ENCODE data around the gene UBE2I.

The UBE2I gene

GRCh38 chr16:1308977-1309885 lies at the start of gene UBE2I (continued):
- TF ChIP-seq KLF9 (tag by site-specific recombination; IDR thresholded peaks at IDR 0.05; ENCODE audit: low read depth), result peak; percentile 11; the same call in 1 of the 2 replicates
- peak; percentile 58 for TF ChIP-seq ZNF518A (tag by site-specific recombination; conservative IDR thresholded peaks at IDR 0.05; ENCODE audit: low read depth)
- peak; percentile 85 for TF ChIP-seq ZNF76 (tag by site-specific recombination; IDR thresholded peaks at IDR 0.05; ENCODE audit: borderline replicate concordance, low read depth)
- TF ChIP-seq ZNF549 (tag by site-specific recombination; IDR thresholded peaks at IDR 0.05), result no peak
- TF ChIP-seq ZBTB20 (tag by site-specific recombination; IDR thresholded peaks at IDR 0.05), result no peak; the same call in 1 of the 2 replicates
- TF ChIP-seq PRDM1 (tag by site-specific recombination; IDR thresholded peaks at IDR 0.05), result no peak
- TF ChIP-seq ZBTB6 (tag by site-specific recombination; IDR thresholded peaks at IDR 0.05), result 0 out of 2 replicates have a peak, but pooled peaks have one; percentile 18
- TF ChIP-seq ZNF544 (tag by site-specific recombination; IDR thresholded peaks at IDR 0.05), result no peak
- peak; percentile 61 for TF ChIP-seq ZSCAN4 (tag by site-specific recombination; IDR thresholded peaks at IDR 0.05)
- peak; percentile 70 for TF ChIP-seq ZNF24 (tag by site-specific recombination; IDR thresholded peaks at IDR 0.05)
- no peak for TF ChIP-seq ZNF747 (tag by site-specific recombination; IDR thresholded peaks at IDR 0.05)
- no peak for TF ChIP-seq ZNF624 (tag by site-specific recombination; IDR thresholded peaks at IDR 0.05)
- no peak; the same call in 1 of the 2 replicates for TF ChIP-seq BCL11A (tag by site-specific recombination; IDR thresholded peaks at IDR 0.05; ENCODE audit: low read depth)
- peak; percentile 99 for TF ChIP-seq ZNF639 (tag by site-specific recombination; IDR thresholded peaks at IDR 0.05)
- peak; percentile 41; the same call in 1 of the 2 replicates for TF ChIP-seq ZNF785 (tag by site-specific recombination; IDR thresholded peaks at IDR 0.05)
- TF ChIP-seq WT1 (tag by site-specific recombination; IDR thresholded peaks at IDR 0.05), result peak; percentile 40; the same call in 1 of the 2 replicates
- TF ChIP-seq ZSCAN18 (tag by site-specific recombination; IDR thresholded peaks at IDR 0.05), result peak; percentile 91
- no peak for TF ChIP-seq MYNN (tag by site-specific recombination; IDR thresholded peaks at IDR 0.05; ENCODE audit: borderline replicate concordance)
- TF ChIP-seq ZNF707 (tag by site-specific recombination; IDR thresholded peaks at IDR 0.05), result no peak
- TF ChIP-seq SP3 (tag by site-specific recombination; IDR thresholded peaks at IDR 0.05), result peak; percentile 94
- no peak for TF ChIP-seq ZNF791 (tag by site-specific recombination; IDR thresholded peaks at IDR 0.05)
- TF ChIP-seq GLI4 (tag by site-specific recombination; IDR thresholded peaks at IDR 0.05), result 0 out of 2 replicates have a peak, but pooled peaks have one; percentile 57
- peak; percentile 96 for TF ChIP-seq ZEB2 (tag by site-specific recombination; IDR thresholded peaks at IDR 0.05)
- 0 out of 2 replicates have a peak, but pooled peaks have one; percentile 59 for TF ChIP-seq ZNF239 (tag by site-specific recombination; IDR thresholded peaks at IDR 0.05)
- no peak for TF ChIP-seq HOXA7 (CRISPR knock-in tag; IDR thresholded peaks at IDR 0.05; ENCODE audit: borderline replicate concordance)
- TF ChIP-seq ZNF18 (tag by site-specific recombination; IDR thresholded peaks at IDR 0.05), result no peak
- no peak for TF ChIP-seq ZNF555 (tag by site-specific recombination; conservative IDR thresholded peaks at IDR 0.05)

Measured in HEK293 (cell line).